ENCODE data around the gene TOGARAM2.

GRCh38 chr2:29001806-29002205 is 20.7 kb downstream of the TOGARAM2 start:
- TF ChIP-seq CTCF (IDR thresholded peaks at IDR 0.05) (no peak), POLR2A (IDR thresholded peaks at IDR 0.05) (no peak)

Data from testis (tissue), 2 donors.